GM20431 (cell line): ENCODE data around the gene AK2.
"Not testable (repeated sequence)": the region's sequence is repeated elsewhere in the genome, so short reads cannot be mapped to it uniquely, and the experiment has no call there.

Experiments
- in situ Hi-C: fragments of 300-500 bp; cut with MseI, MboI; formaldehyde crosslinking; loops from one replicate; pipeline ENCODE4 v1.15.0; 2020; ENCODE audit warnings: low sequenced_read_pairs; ENCODE audit not compliant: unreplicated experiment

AK2 gene

GRCh38 chr1:33055210-33056008 is 18.7 kb upstream of the AK2 start:
- in situ Hi-C loops = loop anchor here (10.0 kb wide), 1 partner anchor 121 kb away; no protein-coding TSS in a partner anchor

DNA sequence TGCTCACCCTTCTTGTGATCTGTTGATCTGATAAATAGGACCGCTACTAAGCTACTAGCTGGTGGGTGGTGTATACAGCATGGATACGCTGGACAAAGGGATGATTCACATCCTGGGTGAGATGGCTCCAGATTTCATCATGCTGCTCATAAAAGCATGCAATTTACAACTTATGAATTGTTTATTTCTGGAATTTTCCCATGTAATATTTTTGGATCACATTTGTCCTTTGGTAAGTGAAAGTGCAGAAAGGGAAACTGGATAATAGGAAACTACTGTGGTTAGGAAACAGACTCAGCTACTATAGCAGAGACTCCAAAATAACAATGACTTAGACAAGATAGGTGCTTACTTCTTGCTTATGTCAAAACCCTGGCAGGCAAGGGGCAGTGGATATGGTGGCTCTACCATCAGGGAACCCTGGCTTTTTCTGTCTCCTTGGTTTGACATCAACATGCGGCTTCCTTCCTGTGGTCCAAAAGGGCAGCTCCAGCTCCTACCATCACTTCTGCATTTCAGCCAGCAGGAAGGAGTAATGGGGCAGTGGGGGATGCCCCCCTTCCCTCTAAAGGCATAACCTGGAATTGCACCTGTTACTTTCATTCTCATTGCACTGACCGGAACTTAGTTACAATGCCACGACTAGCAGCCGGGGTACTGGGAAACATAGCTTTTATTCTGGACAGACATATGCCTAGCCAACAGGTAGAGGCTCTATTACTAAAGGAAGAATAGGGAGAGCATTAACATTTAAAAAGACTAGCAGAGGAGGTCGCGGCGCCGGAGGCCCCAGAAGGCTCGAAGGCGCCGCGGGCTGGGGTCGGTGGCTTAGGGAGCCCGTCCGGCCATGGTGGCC is 13.8 kb upstream of the AK2 start:
- in situ Hi-C loops = loop anchor here (10.0 kb wide), 1 partner anchor 116 kb away; no protein-coding TSS in a partner anchor

DNA sequence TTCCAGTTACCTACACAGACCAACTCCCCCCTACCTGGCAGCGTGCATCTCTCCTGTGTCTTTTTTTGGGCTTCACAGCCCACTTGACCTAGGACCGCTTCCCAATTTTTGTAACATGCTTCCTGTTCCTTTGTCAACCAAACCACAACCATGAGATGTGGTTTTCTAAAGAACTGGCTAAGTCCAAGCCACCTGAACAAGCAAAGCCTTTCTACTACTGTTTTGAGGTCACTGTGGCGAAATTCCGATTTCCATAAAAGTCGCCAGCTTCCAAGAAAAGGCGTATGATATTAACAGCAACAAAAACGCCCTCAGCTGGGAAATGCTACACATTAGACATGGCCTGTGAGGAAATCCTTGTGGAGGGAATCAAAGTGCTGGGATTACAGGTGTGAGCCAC is 12.7 kb upstream of the AK2 start:
- in situ Hi-C loops = no loop called here

- in situ Hi-C loops = no loop called here
Measured at GRCh38 chr1:33048426-33048825, 11.7 kb upstream of the AK2 start.

DNA sequence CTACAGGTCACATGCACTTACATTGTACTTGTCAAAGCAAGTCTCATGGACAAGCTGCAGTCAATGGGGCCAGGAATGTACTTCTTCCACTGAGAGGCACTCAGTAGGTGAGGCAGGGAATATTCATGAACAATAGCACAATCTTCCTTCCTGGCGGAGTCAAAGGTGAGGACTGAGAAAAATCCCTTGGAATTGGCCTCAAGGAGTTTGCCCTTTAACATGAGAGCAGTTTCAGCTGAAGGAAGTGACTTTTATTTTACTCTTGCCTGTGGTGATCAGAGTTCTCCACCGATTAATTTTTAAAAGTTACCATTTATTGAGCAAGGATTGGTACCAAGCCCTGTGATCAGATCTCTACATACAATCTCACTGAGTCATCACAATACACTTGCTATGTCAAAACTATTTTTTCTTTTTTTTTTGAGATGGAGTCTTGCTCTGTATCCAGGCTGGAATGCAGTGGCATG is 11.2 kb upstream of the AK2 start:
- in situ Hi-C loops = no loop called here

GRCh38 chr1:33047290-33047689 is 10.6 kb upstream of the AK2 start:
- in situ Hi-C loops = no loop called here

DNA sequence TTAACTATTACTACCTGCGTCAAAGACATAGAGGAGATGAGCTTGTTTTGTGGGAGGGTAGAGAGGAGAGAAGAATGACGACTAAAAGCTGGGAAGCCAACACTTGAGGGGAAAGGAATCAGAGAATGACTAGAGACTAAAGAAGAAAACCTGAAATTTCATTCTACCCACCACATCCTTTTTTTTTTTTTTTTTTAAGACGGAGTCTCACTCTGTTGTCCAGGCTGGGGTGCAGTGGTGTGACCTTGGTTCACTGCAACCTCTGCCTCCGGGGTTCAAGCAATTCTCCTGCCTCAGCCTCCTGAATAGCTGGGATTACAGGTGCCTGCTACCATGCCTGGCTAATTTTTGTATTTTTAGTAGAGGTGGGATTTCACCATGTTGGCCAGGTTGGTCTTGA is 9.6 kb upstream of the AK2 start:
- in situ Hi-C loops = not testable (repeated sequence)

GRCh38 chr1:33045814-33046213 is 9.1 kb upstream of the AK2 start:
- in situ Hi-C loops = no loop called here

DNA sequence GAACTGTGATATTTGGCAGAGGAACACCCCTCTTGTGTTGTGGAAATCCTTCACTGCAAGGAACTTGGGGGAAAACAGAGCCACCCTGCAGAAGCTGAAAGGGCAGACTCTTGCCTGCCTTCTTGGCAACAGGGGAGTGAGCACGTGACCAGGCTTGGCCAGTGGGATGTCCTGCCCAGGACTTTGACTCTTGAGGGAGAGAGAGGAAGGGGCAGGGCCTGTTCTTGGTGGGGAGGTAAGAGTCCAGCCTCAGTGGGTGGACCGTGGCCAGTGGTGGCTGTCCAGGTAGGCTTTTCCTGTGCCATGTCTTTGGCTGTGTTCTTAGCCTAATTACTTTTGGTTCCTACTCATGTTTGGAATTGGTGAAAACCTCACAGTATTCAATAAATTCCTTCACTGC is 8.6 kb upstream of the AK2 start:
- in situ Hi-C loops = no loop called here

- in situ Hi-C loops = no loop called here
Measured at GRCh38 chr1:33043267-33044092, 6.8 kb upstream of the AK2 start.

- in situ Hi-C loops = no loop called here
Measured at GRCh38 chr1:33042831-33043230, 6.1 kb upstream of the AK2 start.

DNA sequence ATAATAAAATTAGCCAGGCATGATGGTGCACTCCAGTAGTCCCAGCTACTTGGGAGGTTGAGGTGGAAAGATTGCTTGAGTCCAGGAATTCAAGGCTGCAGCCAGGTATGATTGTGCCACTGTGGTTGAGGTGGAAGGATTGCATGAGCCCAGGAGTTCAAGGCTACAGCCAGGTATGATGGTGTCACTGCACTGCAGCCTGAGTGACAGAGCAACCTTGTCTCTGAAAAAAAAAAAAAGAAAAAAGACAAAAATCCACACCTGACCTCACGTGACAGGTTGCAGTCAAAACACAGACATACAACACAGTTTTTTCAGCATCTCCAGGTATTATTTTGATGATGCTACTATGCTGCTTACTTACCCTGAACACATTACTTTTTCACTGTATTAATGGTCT is 4.3 kb upstream of the AK2 start:
- in situ Hi-C loops = no loop called here

DNA sequence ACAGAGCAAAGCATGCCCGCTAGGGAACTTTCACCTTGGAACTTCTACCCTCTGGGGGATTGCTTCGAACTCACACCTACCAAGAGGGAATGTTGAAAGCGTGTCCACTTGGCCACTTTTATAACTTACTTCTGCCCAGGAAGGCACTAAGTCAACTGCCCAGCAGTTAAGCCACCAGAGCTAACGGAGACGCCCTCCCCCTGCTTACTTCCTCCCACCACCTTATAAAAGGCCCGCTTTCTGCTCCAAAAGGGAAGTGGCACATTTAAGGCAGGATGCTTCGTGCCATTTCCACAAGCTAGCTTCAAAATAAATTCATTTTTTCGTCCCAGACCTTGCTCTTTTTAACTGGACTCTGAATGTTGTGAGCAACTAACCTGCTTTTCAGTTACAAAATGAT is 3.2 kb upstream of the AK2 start:
- in situ Hi-C loops = no loop called here

- in situ Hi-C loops = no loop called here
Measured at GRCh38 chr1:33036051-33036525, 595 bp downstream of the AK2 start.

DNA sequence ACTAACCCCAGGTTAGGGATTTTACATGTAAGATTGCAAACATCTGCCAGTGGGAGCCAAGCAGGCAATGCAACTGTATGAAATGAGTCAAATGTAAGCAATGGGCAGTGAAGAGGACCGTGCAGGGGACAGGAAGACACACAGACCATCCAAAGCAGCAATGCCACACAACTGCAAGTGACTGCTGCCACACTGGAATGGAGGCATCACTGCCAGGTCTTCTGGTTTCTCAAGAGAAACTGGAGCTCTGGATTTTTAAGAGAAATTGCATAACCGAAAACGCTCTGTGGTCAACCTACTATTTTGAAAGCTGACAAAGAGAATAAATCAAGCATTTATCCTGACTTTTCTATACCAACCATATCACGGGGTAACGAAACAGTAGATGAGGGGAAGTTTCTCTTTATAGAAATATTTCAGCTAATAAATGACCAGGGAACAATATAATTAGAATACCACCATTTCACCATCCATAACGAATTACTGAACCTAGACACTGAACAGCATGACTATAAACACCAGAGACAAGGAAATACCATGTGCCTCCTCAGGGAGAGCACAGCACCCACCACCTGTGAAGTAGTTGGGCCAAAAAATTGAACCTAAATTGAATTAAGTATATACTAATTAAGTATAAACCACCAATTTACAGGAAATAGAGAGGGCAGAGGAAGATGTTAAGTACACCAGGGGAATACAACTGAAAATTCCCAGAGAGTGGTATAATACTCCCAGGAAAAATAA is 4.4 kb downstream of the AK2 start:
- in situ Hi-C loops = no loop called here

DNA sequence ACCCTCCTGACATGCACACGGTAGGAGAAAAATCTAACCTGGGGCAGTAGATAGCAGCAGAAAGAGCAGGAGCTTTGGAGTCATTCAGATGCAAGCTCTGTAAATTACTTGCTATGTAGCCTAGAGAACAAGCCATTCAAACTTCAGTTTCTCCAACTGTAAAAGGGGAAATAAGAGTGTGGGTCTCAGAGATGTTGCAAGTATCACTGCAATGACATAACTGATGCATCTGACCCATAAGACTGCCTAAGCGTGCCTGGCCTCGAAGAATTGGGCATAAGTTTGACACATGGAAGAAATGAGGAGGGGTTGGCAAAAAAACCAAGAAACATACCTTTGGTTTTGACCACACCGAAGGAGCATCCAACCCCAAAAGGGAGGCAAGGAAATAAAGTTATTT is 5.2 kb downstream of the AK2 start:
- in situ Hi-C loops = no loop called here

- in situ Hi-C loops = no loop called here
Measured at GRCh38 chr1:33030575-33030974, 6.1 kb downstream of the AK2 start.

- in situ Hi-C loops = no loop called here
Measured at GRCh38 chr1:33029921-33030320, 6.8 kb downstream of the AK2 start.

DNA sequence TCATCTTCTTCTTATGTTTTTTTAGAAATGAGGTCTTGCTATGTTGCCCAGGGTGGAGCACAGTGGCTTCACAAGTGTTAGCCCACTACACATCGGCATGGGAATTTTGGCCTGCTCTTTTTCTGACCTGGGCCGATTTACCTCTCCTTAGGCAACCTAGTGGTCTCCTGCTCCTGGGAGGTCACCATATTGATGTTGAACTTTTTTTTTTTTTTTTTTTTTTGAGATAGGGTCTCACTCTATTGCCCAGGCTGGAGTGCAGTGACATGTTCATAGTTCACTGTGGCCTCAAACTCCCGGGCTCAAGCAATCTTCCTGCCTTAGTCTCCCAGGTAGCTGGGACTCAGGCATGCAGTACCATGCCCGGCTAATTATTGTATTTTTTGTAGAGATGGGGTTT is 7.5 kb downstream of the AK2 start:
- in situ Hi-C loops = no loop called here

DNA sequence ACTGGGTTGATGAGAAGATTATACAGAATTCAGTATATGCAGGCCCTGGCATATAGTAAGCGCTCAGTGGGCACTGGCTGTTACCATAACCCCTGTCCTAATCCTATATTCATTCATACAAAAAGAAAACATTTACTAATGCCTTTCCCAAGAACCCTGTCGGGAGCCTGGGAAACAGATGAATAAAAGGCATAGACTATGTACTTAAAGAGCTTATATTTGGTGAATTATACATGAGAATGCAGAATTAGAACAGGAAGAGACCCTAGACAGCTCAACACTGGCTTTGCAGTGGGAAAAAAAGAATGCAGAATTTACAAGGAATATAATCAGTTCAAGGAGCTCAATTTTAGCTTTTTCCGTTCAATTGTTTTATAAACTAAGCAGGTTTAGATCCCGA is 10.9 kb downstream of the AK2 start:
- in situ Hi-C loops = no loop called here
